ENCODE measurements around the gene GTPBP1. TPM values are rescaled to one million over a fixed set of nuclear protein-coding genes. Genes with fewer than 3 reads are reported as not detected.

The GTPBP1 gene
- total and polyA plus RNA-seq, 2 donors (not counting 3 experiments of a cell fraction or from before 2014, with no cell fraction given) = 29.8 to 50.3 TPM

DNA sequence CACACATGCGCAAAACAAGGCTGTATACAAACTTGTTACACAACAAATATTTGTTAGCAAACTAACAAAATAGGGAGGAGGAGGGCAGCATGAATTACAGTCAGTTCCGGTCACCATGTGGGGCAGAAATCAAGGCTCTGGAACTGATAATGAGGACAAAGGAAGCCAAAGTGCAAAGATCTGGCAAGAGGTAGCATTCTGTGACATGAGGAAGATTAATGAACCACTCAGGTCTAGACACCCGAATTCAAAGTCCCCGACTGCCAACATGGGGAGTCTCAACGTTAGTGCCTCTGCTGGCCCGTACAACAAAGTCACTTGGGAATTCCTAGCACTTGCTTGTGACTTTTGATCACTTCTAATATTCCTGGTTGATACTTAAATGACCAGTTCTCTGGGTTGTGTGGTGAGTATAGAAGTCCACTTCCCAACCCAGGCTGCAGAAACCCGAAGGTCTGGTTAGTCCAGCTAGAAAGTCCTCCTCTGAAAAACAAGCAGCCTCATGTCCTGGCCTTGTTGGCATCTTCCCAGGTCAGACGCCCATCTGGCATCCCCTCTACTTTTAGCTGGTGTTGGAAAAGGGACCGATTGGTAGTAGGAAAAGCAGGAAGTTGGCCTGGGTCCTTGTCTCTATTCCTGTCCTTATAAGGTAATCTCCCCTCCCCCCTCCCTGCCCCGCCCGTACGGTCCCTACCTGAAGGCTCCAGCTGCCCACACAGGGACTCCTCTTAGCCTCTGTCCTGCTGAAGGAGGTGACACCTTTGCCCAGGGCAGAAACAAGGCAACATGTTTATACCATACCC lies 48.4 kb downstream of the GTPBP1 start:
- Histone ChIP-seq H2AFZ (ENCODE audit: low read depth, low read length) (no peak overlapping the region), H3K36me3 (ENCODE audit: control insufficient read depth in 2 of 2, extremely low read depth in 1 of 2, insufficient read depth in 2 of 2, low read length in 2 of 2) (peaks cover 7 to 30% of the 10 kb centered on the region in 2 experiments), H3K27me3 (ENCODE audit: control insufficient read depth in 2 of 2, insufficient read depth in 2 of 2, low read length in 2 of 2) (no peaks in the 10 kb centered on the region), H3K4me1 (ENCODE audit: control insufficient read depth, extremely low read depth, insufficient read depth, low read length) (peaks cover 22% of the 10 kb centered on the region), H3K9me3 (replicated peaks; ENCODE audit: control insufficient read depth, insufficient read depth, low read length) (no peaks in the 10 kb centered on the region), H3K9me1 (replicated peaks; ENCODE audit: control insufficient read depth, extremely low read depth, insufficient read depth, low read length) (no peaks in the 10 kb centered on the region), H4K20me1 (replicated peaks; ENCODE audit: control insufficient read depth, extremely low read depth, insufficient read depth, low read length) (no peaks in the 10 kb centered on the region), H3K79me2 (ENCODE audit: control insufficient read depth, insufficient read depth, low read length) (peaks cover 14% of the 10 kb centered on the region), H3K4me2 (ENCODE audit: insufficient read depth, low read length) (peak overlapping the region; percentile 94), H3K4me3 (replicated peaks in 1 of 3; ENCODE audit: insufficient read depth in 1 of 3, low read depth in 1 of 3, low read length in 3 of 3) (peak overlapping the region in 2 of 3 experiments; percentile 58 to 74), H3K27ac (ENCODE audit: insufficient read depth, low read depth, low read length) (peak overlapping the region; percentile 16), H3K9ac (replicated peaks; ENCODE audit: extremely low read depth, insufficient read depth, low read length) (no peak overlapping the region)
- intact Hi-C loops (cut with micrococcal nuclease) (no loop called here), dilution Hi-C loops (cut with MboI; ENCODE audit: extremely low pct_ligation_motif_present, low sequenced_read_pairs) (no loop called here)
- DNase-seq (ENCODE audit: low read depth, low spot score) (peak; percentile 48), FAIRE-seq (peak; percentile 33)
- BruUV-seq (replicated peaks) = TSS peak; percentile 33
- POLR2A ChIA-PET = no interaction called here
- no peak for TF ChIP-seq POLR2AphosphoS5 (IDR thresholded peaks at IDR 0.05; ENCODE audit: insufficient read depth, low read depth, low read length)
- no peak for TF ChIP-seq FOS (IDR thresholded peaks at IDR 0.05; ENCODE audit: borderline replicate concordance, insufficient read depth, low read length)
- TF ChIP-seq MYC (IDR thresholded peaks at IDR 0.05; ENCODE audit: low read depth, low read length) = no peak
- TF ChIP-seq POLR2A (IDR thresholded peaks at IDR 0.05; ENCODE audit: low read depth, low read length) = no peak
- TF ChIP-seq, protein P1, sequence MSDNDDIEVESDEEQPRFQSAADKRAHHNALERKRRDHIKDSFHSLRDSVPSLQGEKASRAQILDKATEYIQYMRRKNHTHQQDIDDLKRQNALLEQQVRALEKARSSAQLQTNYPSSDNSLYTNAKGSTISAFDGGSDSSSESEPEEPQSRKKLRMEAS (IDR thresholded peaks at IDR 0.05; ENCODE audit: insufficient read depth, insufficient read length) = no peak
- TF ChIP-seq EZH2 (IDR thresholded peaks at IDR 0.05; ENCODE audit: borderline replicate concordance, low read depth, low read length, severe bottlenecking) = no peak
- no peak for TF ChIP-seq GATA2 (IDR thresholded peaks at IDR 0.05; ENCODE audit: insufficient read depth, insufficient read length, low read depth, low read length)
- TF ChIP-seq, protein P2, sequence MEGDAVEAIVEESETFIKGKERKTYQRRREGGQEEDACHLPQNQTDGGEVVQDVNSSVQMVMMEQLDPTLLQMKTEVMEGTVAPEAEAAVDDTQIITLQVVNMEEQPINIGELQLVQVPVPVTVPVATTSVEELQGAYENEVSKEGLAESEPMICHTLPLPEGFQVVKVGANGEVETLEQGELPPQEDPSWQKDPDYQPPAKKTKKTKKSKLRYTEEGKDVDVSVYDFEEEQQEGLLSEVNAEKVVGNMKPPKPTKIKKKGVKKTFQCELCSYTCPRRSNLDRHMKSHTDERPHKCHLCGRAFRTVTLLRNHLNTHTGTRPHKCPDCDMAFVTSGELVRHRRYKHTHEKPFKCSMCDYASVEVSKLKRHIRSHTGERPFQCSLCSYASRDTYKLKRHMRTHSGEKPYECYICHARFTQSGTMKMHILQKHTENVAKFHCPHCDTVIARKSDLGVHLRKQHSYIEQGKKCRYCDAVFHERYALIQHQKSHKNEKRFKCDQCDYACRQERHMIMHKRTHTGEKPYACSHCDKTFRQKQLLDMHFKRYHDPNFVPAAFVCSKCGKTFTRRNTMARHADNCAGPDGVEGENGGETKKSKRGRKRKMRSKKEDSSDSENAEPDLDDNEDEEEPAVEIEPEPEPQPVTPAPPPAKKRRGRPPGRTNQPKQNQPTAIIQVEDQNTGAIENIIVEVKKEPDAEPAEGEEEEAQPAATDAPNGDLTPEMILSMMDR (IDR thresholded peaks at IDR 0.05; ENCODE audit: extremely low read depth in 1 of 2, insufficient read depth in 1 of 2, low read depth in 1 of 2, low read length in 2 of 2) = no peak
- CTCF ChIA-PET = interaction anchor here (1.1 to 3.1 kb wide), 4 partner anchors 11 to 29 kb away, joined by 6 to 26 read pairs (median 6); no protein-coding TSS in a partner anchor
